BE2C (cell line): Measurements from ENCODE around the gene OLAH.

Source experiments
- DNase-seq: peaks from one replicate; pipeline ENCODE4 v3.0.0-alpha.2; 2020
- H3K27me3 ChIP-seq: fragments of 250-450 bp; sonication (Bioruptor Pico); 2 replicates; pipeline ENCODE4 v1.5.1; 2020; ENCODE audit warnings: mild to moderate bottlenecking
- H3K36me3 ChIP-seq: fragments of 250-450 bp; sonication (Bioruptor Pico); 2 replicates; pipeline ENCODE4 v1.5.1; 2020; ENCODE audit warnings: mild to moderate bottlenecking
- H3K4me1 ChIP-seq: fragments of 250-450 bp; sonication (Bioruptor Pico); 2 replicates; pipeline ENCODE4 v1.5.1; 2020
- H3K4me3 ChIP-seq: 2 replicates; pipeline ENCODE4 v1.5.1; 2011; ENCODE audit warnings: low read depth, low read length
- H3K9me3 ChIP-seq: fragments of 250-450 bp; sonication (Bioruptor Pico); 2 replicates; pipeline ENCODE4 v1.5.1; 2020
- CTCF ChIP-seq: IDR thresholded peaks from 2 replicates; pipeline ENCODE4 v1.5.1; 2012; ENCODE audit warnings: mild to moderate bottlenecking, low read depth, low read length

The OLAH gene

GRCh38 chr10:15084502-15084922 lies 40.8 kb downstream of the OLAH start:
- peak; percentile 40 for DNase-seq
- Histone ChIP-seq H3K4me3 (peak overlapping the region; percentile 56), H3K36me3 (no peaks in the 10 kb centered on the region), H3K9me3 (no peaks in the 10 kb centered on the region), H3K27me3 (no peaks in the 10 kb centered on the region), H3K4me1 (no peaks in the 10 kb centered on the region)
- no peak for TF ChIP-seq CTCF

- Histone ChIP-seq H3K4me3 (peak within 1 kb of the TSS; percentile 61), H3K9me3 (no peaks in the 10 kb centered on the region), H3K27me3 (no peaks in the 10 kb centered on the region), H3K36me3 (no peaks in the 10 kb centered on the region), H3K4me1 (no peaks in the 10 kb centered on the region)
- DNase-seq = peak; percentile 88
- no peak for TF ChIP-seq CTCF
Measured at GRCh38 chr10:15088428-15089261, 44.9 kb downstream of the OLAH start, which contains the start of gene ACBD7. ACBD7 (minus strand) TSS chr10:15088776; CDS start chr10:15088728, 48 bp downstream.

GRCh38 chr10:15091418-15091817 lies 47.7 kb downstream of the OLAH start:
- no peaks in the 10 kb centered on the region for H3K9me3 ChIP-seq
- TF ChIP-seq CTCF = no peak
- no peaks in the 10 kb centered on the region for H3K4me1 ChIP-seq
- H3K27me3 ChIP-seq = no peaks in the 10 kb centered on the region
- H3K4me3 ChIP-seq = no peak overlapping the region
- DNase-seq = no peak
- no peaks in the 10 kb centered on the region for H3K36me3 ChIP-seq

GRCh38 chr10:15092855-15093408 lies 49.2 kb downstream of the OLAH start:
- no peak for TF ChIP-seq CTCF
- H3K4me3 ChIP-seq = no peak overlapping the region

GRCh38 chr10:15096661-15097010 lies 52.9 kb downstream of the OLAH start:
- DNase-seq = no peak
- TF ChIP-seq CTCF = no peak
- Histone ChIP-seq H3K27me3 (no peaks in the 10 kb centered on the region), H3K4me1 (no peaks in the 10 kb centered on the region), H3K36me3 (no peaks in the 10 kb centered on the region), H3K4me3 (peak overlapping the region; percentile 86), H3K9me3 (no peaks in the 10 kb centered on the region)

More at GRCh38 chr10:15092855-15093408, 49.2 kb downstream of the OLAH start:
- Histone ChIP-seq H3K27me3 (no peaks in the 10 kb centered on the region), H3K9me3 (no peaks in the 10 kb centered on the region), H3K36me3 (no peaks in the 10 kb centered on the region), H3K4me1 (no peaks in the 10 kb centered on the region)
- no peak for DNase-seq
